Measurements from ENCODE around the gene ZNF711.

GRCh38 chrX:85213792-85214530 is 29.8 kb upstream of the ZNF711 start:
- TF ChIP-seq CTCF (IDR thresholded peaks at IDR 0.05) (no peak), REST (IDR thresholded peaks at IDR 0.05; ENCODE audit: insufficient read depth in 1 of 2, low read depth in 2 of 2, low read length in 1 of 2) (no peak)
